ENCODE results near the gene STK39. TPM values are rescaled to one million over a fixed set of nuclear protein-coding genes. Genes with fewer than 3 reads are reported as not detected.

STK39 gene
- total RNA-seq, 1 experiment from 2014 or later, result 18.3 TPM

DNA sequence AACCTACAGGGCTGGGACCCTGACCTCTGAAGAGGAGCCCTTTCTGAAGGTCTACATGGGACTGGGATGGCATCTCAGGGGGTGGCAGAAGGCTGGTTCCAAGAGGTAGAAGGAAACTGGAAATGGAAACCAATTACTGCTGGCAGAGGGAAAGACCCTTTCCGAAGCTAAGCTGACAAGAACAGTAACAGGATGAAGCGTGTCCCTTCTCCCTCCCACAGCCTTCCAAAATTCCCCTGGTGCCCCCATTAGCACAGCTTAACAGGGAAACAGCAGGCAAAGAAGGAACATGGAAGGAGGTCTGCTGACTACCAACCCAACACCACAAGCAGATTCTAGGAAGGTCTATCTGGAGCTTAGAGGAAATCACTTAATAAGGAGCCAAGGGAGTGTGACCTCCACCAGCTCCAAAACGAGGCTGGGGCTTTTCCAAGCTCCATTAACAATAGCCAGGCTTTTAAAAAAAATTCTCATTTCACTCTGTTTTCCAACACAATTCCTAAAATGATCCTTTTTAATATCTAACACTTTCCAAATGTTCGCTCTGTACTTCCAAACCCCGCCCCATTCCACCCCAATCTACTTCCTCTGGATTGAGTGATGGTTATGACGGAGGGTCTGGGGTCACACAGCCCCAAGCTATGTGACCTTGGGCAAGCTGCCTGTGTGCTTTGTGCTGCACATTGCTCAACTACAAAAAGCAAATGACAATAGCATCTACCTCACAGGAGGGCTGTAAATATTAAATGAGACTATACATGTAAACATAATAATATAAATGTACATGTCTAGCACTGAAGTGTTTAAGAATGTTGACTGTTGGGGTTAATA lies 55.2 kb downstream of the STK39 start:
- Histone ChIP-seq H3K4me1 (replicated peaks) (peaks cover 15% of the 10 kb centered on the region), H3K27ac (no peak overlapping the region), H3K4me3 (no peak overlapping the region), H3K27me3 (replicated peaks) (no peaks in the 10 kb centered on the region), H3K36me3 (no peaks in the 10 kb centered on the region), H3K9me3 (replicated peaks) (no peaks in the 10 kb centered on the region)
- no peak for DNase-seq (ENCODE audit: low read depth in 1 of 2, low spot score in 2 of 2)

GRCh38 chr2:168190590-168191336 lies 56.6 kb downstream of the STK39 start:
- Histone ChIP-seq H3K27me3 (replicated peaks) (no peaks in the 10 kb centered on the region), H3K4me3 (no peak overlapping the region), H3K36me3 (no peaks in the 10 kb centered on the region), H3K27ac (0 out of 2 replicates have a peak overlapping the region, but pooled peaks have one; percentile 6), H3K4me1 (replicated peaks) (peaks cover 18% of the 10 kb centered on the region), H3K9me3 (replicated peaks) (no peaks in the 10 kb centered on the region)
- no peak for DNase-seq (ENCODE audit: low read depth in 1 of 2, low spot score in 2 of 2)

DNA sequence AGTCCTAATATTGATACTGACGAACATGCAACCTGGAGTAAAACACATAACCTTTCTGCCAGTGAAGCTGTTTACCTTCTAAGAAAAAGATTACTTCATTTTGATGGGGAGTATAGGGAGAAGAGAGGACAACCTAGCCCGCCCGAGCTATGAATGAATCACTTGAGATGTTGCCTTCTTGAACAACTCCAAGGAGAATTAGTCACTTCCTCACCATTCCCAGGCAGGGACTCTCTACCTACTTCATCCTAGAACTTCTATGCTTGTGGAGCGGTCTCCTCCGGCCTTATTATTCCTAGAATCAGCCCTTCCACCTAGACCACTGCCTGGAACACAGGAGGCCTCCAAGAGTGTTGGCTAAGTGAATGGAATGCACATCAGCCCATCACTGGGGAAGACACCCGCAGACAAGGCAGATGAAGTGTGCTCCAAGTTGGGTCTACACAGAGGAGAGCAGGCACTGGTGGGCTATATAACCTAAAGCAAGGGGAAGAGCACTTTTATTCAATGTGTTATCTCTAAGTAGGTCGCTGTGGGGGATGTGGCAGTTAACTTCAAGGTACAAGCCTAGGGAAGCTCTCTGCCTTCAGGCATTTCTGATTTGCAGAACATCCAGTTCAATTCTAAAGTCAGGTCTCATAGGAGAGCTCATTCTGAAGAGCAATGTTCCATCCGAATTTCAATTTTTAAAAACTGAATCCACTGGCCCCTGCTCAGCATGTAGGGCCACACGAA lies 57.4 kb downstream of the STK39 start:
- Histone ChIP-seq H3K27me3 (replicated peaks) (no peaks in the 10 kb centered on the region), H3K9me3 (replicated peaks) (no peaks in the 10 kb centered on the region), H3K4me3 (no peak overlapping the region), H3K27ac (peak overlapping the region; percentile 6; the same call in 1 of the 2 replicates), H3K36me3 (no peaks in the 10 kb centered on the region), H3K4me1 (replicated peaks) (peaks cover 25% of the 10 kb centered on the region)
- DNase-seq (ENCODE audit: low read depth in 1 of 2, low spot score in 2 of 2), result peak in 1 of 2 experiments; percentile 46

GRCh38 chr2:168188002-168188401 lies 59.4 kb downstream of the STK39 start:
- H3K36me3 ChIP-seq, result no peaks in the 10 kb centered on the region
- DNase-seq (ENCODE audit: low read depth in 1 of 2, low spot score in 2 of 2), result no peak
- H3K9me3 ChIP-seq (replicated peaks), result no peaks in the 10 kb centered on the region
- H3K27ac ChIP-seq, result no peak overlapping the region
- H3K27me3 ChIP-seq (replicated peaks), result no peaks in the 10 kb centered on the region
- peaks cover 26% of the 10 kb centered on the region for H3K4me1 ChIP-seq (replicated peaks)
- no peak overlapping the region for H3K4me3 ChIP-seq

- Histone ChIP-seq H3K4me1 (replicated peaks) (peaks cover 25% of the 10 kb centered on the region), H3K9me3 (replicated peaks) (no peaks in the 10 kb centered on the region), H3K36me3 (no peaks in the 10 kb centered on the region), H3K27me3 (replicated peaks) (no peaks in the 10 kb centered on the region), H3K4me3 (no peak overlapping the region), H3K27ac (no peak overlapping the region)
- DNase-seq (ENCODE audit: low read depth in 1 of 2, low spot score in 2 of 2), result no peak
Measured at GRCh38 chr2:168186452-168186851, 60.9 kb downstream of the STK39 start.

- Histone ChIP-seq H3K4me1 (replicated peaks) (peaks cover 25% of the 10 kb centered on the region), H3K36me3 (no peaks in the 10 kb centered on the region; the same call in 1 of the 2 replicates), H3K27ac (no peak overlapping the region), H3K4me3 (no peak overlapping the region), H3K9me3 (replicated peaks) (no peaks in the 10 kb centered on the region), H3K27me3 (replicated peaks) (no peaks in the 10 kb centered on the region)
- no peak for DNase-seq (ENCODE audit: low read depth in 1 of 2, low spot score in 2 of 2)
Measured at GRCh38 chr2:168185583-168186274, 61.7 kb downstream of the STK39 start.

GRCh38 chr2:168184681-168185513 lies 62.5 kb downstream of the STK39 start:
- Histone ChIP-seq H3K4me1 (replicated peaks) (peaks cover 18% of the 10 kb centered on the region), H3K36me3 (no peaks in the 10 kb centered on the region; the same call in 1 of the 2 replicates), H3K27me3 (replicated peaks) (no peaks in the 10 kb centered on the region), H3K9me3 (replicated peaks) (no peaks in the 10 kb centered on the region), H3K4me3 (no peak overlapping the region), H3K27ac (no peak overlapping the region)
- DNase-seq (ENCODE audit: low read depth in 1 of 2, low spot score in 2 of 2), result no peak

- Histone ChIP-seq H3K36me3 (no peaks in the 10 kb centered on the region; the same call in 1 of the 2 replicates), H3K27ac (no peak overlapping the region), H3K4me1 (replicated peaks) (peaks cover 14% of the 10 kb centered on the region), H3K4me3 (no peak overlapping the region), H3K27me3 (replicated peaks) (no peaks in the 10 kb centered on the region), H3K9me3 (replicated peaks) (no peaks in the 10 kb centered on the region)
- no peak for DNase-seq (ENCODE audit: low read depth in 1 of 2, low spot score in 2 of 2)
Measured at GRCh38 chr2:168183308-168183997, 63.9 kb downstream of the STK39 start.

GRCh38 chr2:168182550-168183249 lies 64.7 kb downstream of the STK39 start:
- peaks cover 14% of the 10 kb centered on the region for H3K4me1 ChIP-seq (replicated peaks)
- H3K9me3 ChIP-seq (replicated peaks), result no peaks in the 10 kb centered on the region
- no peak overlapping the region for H3K4me3 ChIP-seq
- no peak overlapping the region for H3K27ac ChIP-seq
- H3K27me3 ChIP-seq (replicated peaks), result no peaks in the 10 kb centered on the region
- no peaks in the 10 kb centered on the region; the same call in 1 of the 2 replicates for H3K36me3 ChIP-seq
- DNase-seq (ENCODE audit: low read depth in 1 of 2, low spot score in 2 of 2), result no peak

- Histone ChIP-seq H3K27ac (no peak overlapping the region), H3K4me1 (replicated peaks) (peaks cover 14% of the 10 kb centered on the region), H3K27me3 (replicated peaks) (no peaks in the 10 kb centered on the region), H3K9me3 (replicated peaks) (no peaks in the 10 kb centered on the region), H3K4me3 (no peak overlapping the region), H3K36me3 (no peaks in the 10 kb centered on the region; the same call in 1 of the 2 replicates)
- DNase-seq (ENCODE audit: low read depth in 1 of 2, low spot score in 2 of 2), result no peak
Measured at GRCh38 chr2:168181825-168182224, 65.6 kb downstream of the STK39 start.

GRCh38 chr2:168180914-168181313 lies 66.5 kb downstream of the STK39 start:
- no peak for DNase-seq (ENCODE audit: low read depth in 1 of 2, low spot score in 2 of 2)
- no peak overlapping the region for H3K27ac ChIP-seq
- H3K9me3 ChIP-seq (replicated peaks), result no peaks in the 10 kb centered on the region
- no peak overlapping the region for H3K4me3 ChIP-seq
- H3K27me3 ChIP-seq (replicated peaks), result no peaks in the 10 kb centered on the region
- peaks cover 13% of the 10 kb centered on the region for H3K4me1 ChIP-seq (replicated peaks)
- no peaks in the 10 kb centered on the region; the same call in 1 of the 2 replicates for H3K36me3 ChIP-seq

- Histone ChIP-seq H3K27me3 (replicated peaks) (no peaks in the 10 kb centered on the region), H3K4me1 (replicated peaks) (peaks cover 9% of the 10 kb centered on the region), H3K4me3 (no peak overlapping the region), H3K27ac (no peak overlapping the region), H3K9me3 (replicated peaks) (no peaks in the 10 kb centered on the region), H3K36me3 (no peaks in the 10 kb centered on the region; the same call in 1 of the 2 replicates)
- DNase-seq (ENCODE audit: low read depth in 1 of 2, low spot score in 2 of 2), result no peak
Measured at GRCh38 chr2:168180483-168180882, 66.9 kb downstream of the STK39 start.

Measured in SJSA1 (cell line).